Vagina (tissue), 2 donors: Measurements from ENCODE around the gene CADPS.

Experiments used
- POLR2A ChIP-seq, 2 donors: fragments of 450-650 bp; IDR thresholded peaks; one replicate each; pipeline ENCODE4 v1.6.1; 2017; ENCODE audit warnings: antibody characterized with exemption in 2 of 2, mild to moderate bottlenecking in 2 of 2, moderate library complexity in 2 of 2
- TF ChIP-seq, protein P1 (sequence below), 3 experiments: fragments of 450-650 bp in 2 of 3; fragments of 200-600 bp in 1 of 3; sonication (generic) in 1 of 3; IDR thresholded peaks; one replicate each; pipeline ENCODE4 v1.5.1; 2017 to 2019; ENCODE audit warnings: antibody characterized with exemption in 3 of 3, mild to moderate bottlenecking in 2 of 3, moderate library complexity in 2 of 3

DNA sequence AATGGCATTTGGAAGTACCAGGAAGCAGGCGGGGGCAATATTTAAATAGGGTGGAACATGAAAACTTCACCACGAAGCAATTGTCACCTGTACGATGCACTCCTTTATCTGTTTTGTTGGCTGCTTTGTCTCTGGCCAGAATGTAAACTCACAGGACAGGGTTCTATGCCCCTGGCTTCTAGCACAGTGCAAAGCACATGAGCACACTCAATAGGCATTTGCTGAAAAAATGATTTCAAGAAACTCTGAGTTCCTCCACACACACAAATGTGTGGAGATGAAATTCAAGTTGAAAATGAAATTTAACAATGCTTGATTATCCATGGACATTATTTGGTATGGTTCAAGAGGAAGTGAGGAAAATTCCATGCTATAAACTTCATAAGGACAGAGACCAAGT is 272.2 kb downstream of the CADPS start:
- TF ChIP-seq, protein P1, sequence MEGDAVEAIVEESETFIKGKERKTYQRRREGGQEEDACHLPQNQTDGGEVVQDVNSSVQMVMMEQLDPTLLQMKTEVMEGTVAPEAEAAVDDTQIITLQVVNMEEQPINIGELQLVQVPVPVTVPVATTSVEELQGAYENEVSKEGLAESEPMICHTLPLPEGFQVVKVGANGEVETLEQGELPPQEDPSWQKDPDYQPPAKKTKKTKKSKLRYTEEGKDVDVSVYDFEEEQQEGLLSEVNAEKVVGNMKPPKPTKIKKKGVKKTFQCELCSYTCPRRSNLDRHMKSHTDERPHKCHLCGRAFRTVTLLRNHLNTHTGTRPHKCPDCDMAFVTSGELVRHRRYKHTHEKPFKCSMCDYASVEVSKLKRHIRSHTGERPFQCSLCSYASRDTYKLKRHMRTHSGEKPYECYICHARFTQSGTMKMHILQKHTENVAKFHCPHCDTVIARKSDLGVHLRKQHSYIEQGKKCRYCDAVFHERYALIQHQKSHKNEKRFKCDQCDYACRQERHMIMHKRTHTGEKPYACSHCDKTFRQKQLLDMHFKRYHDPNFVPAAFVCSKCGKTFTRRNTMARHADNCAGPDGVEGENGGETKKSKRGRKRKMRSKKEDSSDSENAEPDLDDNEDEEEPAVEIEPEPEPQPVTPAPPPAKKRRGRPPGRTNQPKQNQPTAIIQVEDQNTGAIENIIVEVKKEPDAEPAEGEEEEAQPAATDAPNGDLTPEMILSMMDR (IDR thresholded peaks at IDR 0.05), result no peak
- TF ChIP-seq POLR2A (IDR thresholded peaks at IDR 0.05), result no peak
